ENCODE results near the gene PTMA. TPM values are rescaled to one million over a fixed set of nuclear protein-coding genes. Genes with fewer than 3 reads are reported as not detected.

Gene PTMA
- polyA plus RNA-seq, 1 donor from 2014 or later: 2,091 TPM

- Histone ChIP-seq H3K27me3 (ENCODE audit: insufficient read depth, low read depth, low read length) (no peaks in the 10 kb centered on the region), H4K20me1 (ENCODE audit: insufficient read depth) (peaks cover 48% of the 10 kb centered on the region), H3K36me3 (ENCODE audit: insufficient read depth, low read length) (peaks cover 4% of the 10 kb centered on the region), H3K4me2 (ENCODE audit: low read length) (peak overlapping the region; percentile 96), H3K9ac (ENCODE audit: low read length) (peak overlapping the region; percentile 99), H3K79me2 (replicated peaks; ENCODE audit: insufficient read depth, low read length) (peaks cover 50% of the 10 kb centered on the region), H3K27ac (ENCODE audit: low read length) (peak overlapping the region; percentile 55), H3K9me2 (ENCODE audit: insufficient read depth, low read length) (no peaks in the 10 kb centered on the region), H3K4me3 (ENCODE audit: low read length) (peak overlapping the region; percentile 100), H3K9me3 (ENCODE audit: low read length) (no peaks in the 10 kb centered on the region), H3F3A (ENCODE audit: insufficient read depth, low read length, poor library complexity, severe bottlenecking) (peaks cover 11% of the 10 kb centered on the region), H2AFZ (ENCODE audit: low read depth, low read length) (no peak overlapping the region)
- TF ChIP-seq REST (IDR thresholded peaks at IDR 0.05; ENCODE audit: borderline replicate concordance) (no peak), POLR2AphosphoS5 (IDR thresholded peaks at IDR 0.05) (no peak), MXI1 (conservative IDR thresholded peaks at IDR 0.05; ENCODE audit: poor library complexity, severe bottlenecking) (no peak), RAD21 (conservative IDR thresholded peaks at IDR 0.05) (no peak), EP300 (conservative IDR thresholded peaks at IDR 0.05; ENCODE audit: poor library complexity, severe bottlenecking) (no peak), TAF1 (IDR thresholded peaks at IDR 0.05; ENCODE audit: low read depth) (no peak), CTCF (IDR thresholded peaks at IDR 0.05; ENCODE audit: poor library complexity, severe bottlenecking) (no peak), SMC3 (conservative IDR thresholded peaks at IDR 0.05; ENCODE audit: poor library complexity) (no peak), EZH2 (IDR thresholded peaks at IDR 0.05; ENCODE audit: borderline replicate concordance, insufficient read depth, low read length, poor library complexity, severe bottlenecking) (no peak)
Measured at GRCh38 chr2:231710799-231711676, 2.7 kb downstream of the PTMA start.

GRCh38 chr2:231711677-231712450 is 3.5 kb downstream of the PTMA start:
- Histone ChIP-seq H3K27me3 (ENCODE audit: insufficient read depth, low read depth, low read length) (no peaks in the 10 kb centered on the region), H3K9ac (ENCODE audit: low read length) (peak overlapping the region; percentile 99), H3K36me3 (ENCODE audit: insufficient read depth, low read length) (peaks cover 4% of the 10 kb centered on the region), H3K4me2 (ENCODE audit: low read length) (peak overlapping the region; percentile 96), H3K79me2 (replicated peaks; ENCODE audit: insufficient read depth, low read length) (peaks cover 50% of the 10 kb centered on the region), H3K4me3 (ENCODE audit: low read length) (peak overlapping the region; percentile 100), H3K9me3 (ENCODE audit: low read length) (no peaks in the 10 kb centered on the region), H3K27ac (ENCODE audit: low read length) (no peak overlapping the region), H4K20me1 (ENCODE audit: insufficient read depth) (peaks cover 48% of the 10 kb centered on the region), H3F3A (ENCODE audit: insufficient read depth, low read length, poor library complexity, severe bottlenecking) (peaks cover 11% of the 10 kb centered on the region), H2AFZ (ENCODE audit: low read depth, low read length) (no peak overlapping the region), H3K9me2 (ENCODE audit: insufficient read depth, low read length) (no peaks in the 10 kb centered on the region)
- TF ChIP-seq CTCF (IDR thresholded peaks at IDR 0.05; ENCODE audit: poor library complexity, severe bottlenecking) (no peak), EP300 (conservative IDR thresholded peaks at IDR 0.05; ENCODE audit: poor library complexity, severe bottlenecking) (no peak), POLR2AphosphoS5 (IDR thresholded peaks at IDR 0.05) (no peak), REST (IDR thresholded peaks at IDR 0.05; ENCODE audit: borderline replicate concordance) (no peak), SMC3 (conservative IDR thresholded peaks at IDR 0.05; ENCODE audit: poor library complexity) (no peak), MXI1 (conservative IDR thresholded peaks at IDR 0.05; ENCODE audit: poor library complexity, severe bottlenecking) (no peak)

Data from neural cell (in vitro differentiated cells).